ENCODE results near the gene LRRC26.

Gene LRRC26

GRCh38 chr9:137169896-137170358 lies at the start of gene LRRC26:
TSS of gene LRRC26 (minus strand) at chr9:137170051. CDS start at chr9:137169943, 108 bp downstream.
- DNase-seq, result no peak

- DNase-seq, result peak; percentile 84
Measured at GRCh38 chr9:137218754-137219271, 49.0 kb upstream of the LRRC26 start.

GRCh38 chr9:137218212-137218753 lies 48.4 kb upstream of the LRRC26 start:
- no peak for DNase-seq

- DNase-seq, result peak; percentile 87
Measured at GRCh38 chr9:137217276-137218211, 47.7 kb upstream of the LRRC26 start.

- DNase-seq, result no peak
Measured at GRCh38 chr9:137216188-137216965, 46.5 kb upstream of the LRRC26 start.

GRCh38 chr9:137215196-137215986 lies 45.5 kb upstream of the LRRC26 start:
- no peak for DNase-seq

GRCh38 chr9:137214620-137215019 lies 44.8 kb upstream of the LRRC26 start:
- DNase-seq, result no peak

- DNase-seq, result no peak
Measured at GRCh38 chr9:137213160-137214060, 43.6 kb upstream of the LRRC26 start.

GRCh38 chr9:137212520-137212919 lies 42.7 kb upstream of the LRRC26 start:
- DNase-seq, result no peak

- no peak for DNase-seq
Measured at GRCh38 chr9:137211532-137211931, 41.7 kb upstream of the LRRC26 start.

- DNase-seq, result no peak
Measured at GRCh38 chr9:137206602-137207001, 36.8 kb upstream of the LRRC26 start.

- peak; percentile 93 for DNase-seq
Measured at GRCh38 chr9:137205126-137206069, 35.5 kb upstream of the LRRC26 start, which contains the start of the genes NDOR1 and TMEM203. TSS of gene NDOR1 (plus strand) at chr9:137205700. CDS start at chr9:137205778, 78 bp downstream. TSS of gene TMEM203 (minus strand) at chr9:137205648. CDS start at chr9:137205414, 234 bp downstream.

GRCh38 chr9:137204731-137205125 lies 34.9 kb upstream of the LRRC26 start:
- no peak for DNase-seq

GRCh38 chr9:137202966-137203365 lies 33.1 kb upstream of the LRRC26 start:
- no peak for DNase-seq

GRCh38 chr9:137201205-137201868 lies 31.5 kb upstream of the LRRC26 start:
- no peak for DNase-seq

GRCh38 chr9:137200311-137201204 lies 30.7 kb upstream of the LRRC26 start, which contains the start of gene TPRN:
TSS of gene TPRN (minus strand) at chr9:137200741. CDS start at chr9:137200711, 30 bp downstream.
- peak; percentile 99 for DNase-seq

GRCh38 chr9:137199411-137200121 lies 29.7 kb upstream of the LRRC26 start:
- DNase-seq, result no peak

Measured in islet precursor cell (in vitro differentiated cells).